ENCODE data around the gene DNAJC27.

Gene DNAJC27

GRCh38 chr2:24906466-24906865, 65.3 kb downstream of the DNAJC27 start:
- DNase-seq (ENCODE audit: low read depth), result no peak

- no peak for DNase-seq (ENCODE audit: low read depth)
These were observed 68.3 kb downstream of the DNAJC27 start for GRCh38 chr2:24903161-24904103.

GRCh38 chr2:24899361-24899910, 72.3 kb downstream of the DNAJC27 start:
- DNase-seq (ENCODE audit: low read depth), result no peak

- no peak for DNase-seq (ENCODE audit: low read depth)
These were observed 73.3 kb downstream of the DNAJC27 start for GRCh38 chr2:24898122-24899109.

GRCh38 chr2:24894750-24895149, 77.0 kb downstream of the DNAJC27 start:
- no peak for DNase-seq (ENCODE audit: low read depth)

GRCh38 chr2:24893934-24894333, 77.8 kb downstream of the DNAJC27 start:
- no peak for DNase-seq (ENCODE audit: low read depth)
